Stimulated activated CD4-positive, alpha-beta T cell treated with anti-CD3 and anti-CD28 coated beads, TNF-alpha, amount 100 ng/mL, for 1 hour (primary cell): Measurements from ENCODE around the gene SUPT3H.

Experiments
- DNase-seq, 3 donors: peaks; one replicate each; pipeline ENCODE4 v3.0.0-alpha.2; 2020; ENCODE audit warnings: low read depth in 3 of 3, low spot score in 1 of 3

Gene SUPT3H

DNA sequence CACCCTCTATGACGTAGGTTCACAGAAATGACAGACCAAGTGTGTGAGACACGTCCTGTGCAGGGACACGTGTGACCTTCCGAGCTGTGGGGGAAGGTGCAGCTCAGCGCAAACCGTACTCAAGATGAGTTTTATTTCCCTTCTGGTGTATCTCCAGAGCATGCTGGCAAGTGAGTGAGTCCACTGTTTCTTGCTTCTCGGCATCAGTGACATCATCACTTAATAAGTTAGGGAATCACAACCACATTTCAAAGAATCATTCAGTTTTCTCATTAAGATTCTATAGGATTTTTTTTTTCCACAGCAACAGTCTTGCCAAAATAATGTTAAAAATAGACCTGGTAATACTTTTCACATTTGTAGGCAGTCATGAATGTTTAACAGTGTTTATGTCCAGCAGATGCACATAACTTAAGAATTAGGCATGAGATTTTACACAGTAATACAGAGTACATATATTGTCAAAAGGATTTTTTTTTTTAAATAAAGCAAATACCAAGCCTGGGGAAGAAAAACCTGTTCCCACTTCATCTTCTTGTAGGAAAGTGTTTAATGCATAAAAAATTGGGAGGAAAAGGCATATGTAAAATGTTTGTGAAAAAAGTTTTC, 572.4 kb downstream of the SUPT3H start:
- no peak for DNase-seq

- DNase-seq, result no peak
Observed at GRCh38 chr6:44804546-44805159, 573.1 kb downstream of the SUPT3H start.

DNA sequence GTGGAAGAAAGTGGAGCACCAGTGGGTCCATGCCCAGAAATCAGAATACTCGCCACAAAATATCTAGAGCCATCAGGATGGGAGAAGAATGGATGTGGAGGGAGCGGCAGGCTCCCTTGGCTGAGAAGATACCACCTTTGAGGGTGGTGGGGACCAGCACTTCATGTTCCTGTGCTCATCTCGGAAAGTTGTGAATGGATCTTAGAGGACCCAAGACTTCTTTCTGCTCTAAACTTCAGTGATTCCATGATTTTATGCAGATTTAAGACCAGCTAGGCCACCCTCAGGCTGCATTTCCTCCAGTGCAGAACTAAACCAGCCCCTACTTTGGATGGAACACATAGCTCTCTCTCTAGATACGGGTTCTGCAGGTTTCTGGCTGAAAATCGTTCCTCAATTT, 573.7 kb downstream of the SUPT3H start:
- no peak for DNase-seq

DNA sequence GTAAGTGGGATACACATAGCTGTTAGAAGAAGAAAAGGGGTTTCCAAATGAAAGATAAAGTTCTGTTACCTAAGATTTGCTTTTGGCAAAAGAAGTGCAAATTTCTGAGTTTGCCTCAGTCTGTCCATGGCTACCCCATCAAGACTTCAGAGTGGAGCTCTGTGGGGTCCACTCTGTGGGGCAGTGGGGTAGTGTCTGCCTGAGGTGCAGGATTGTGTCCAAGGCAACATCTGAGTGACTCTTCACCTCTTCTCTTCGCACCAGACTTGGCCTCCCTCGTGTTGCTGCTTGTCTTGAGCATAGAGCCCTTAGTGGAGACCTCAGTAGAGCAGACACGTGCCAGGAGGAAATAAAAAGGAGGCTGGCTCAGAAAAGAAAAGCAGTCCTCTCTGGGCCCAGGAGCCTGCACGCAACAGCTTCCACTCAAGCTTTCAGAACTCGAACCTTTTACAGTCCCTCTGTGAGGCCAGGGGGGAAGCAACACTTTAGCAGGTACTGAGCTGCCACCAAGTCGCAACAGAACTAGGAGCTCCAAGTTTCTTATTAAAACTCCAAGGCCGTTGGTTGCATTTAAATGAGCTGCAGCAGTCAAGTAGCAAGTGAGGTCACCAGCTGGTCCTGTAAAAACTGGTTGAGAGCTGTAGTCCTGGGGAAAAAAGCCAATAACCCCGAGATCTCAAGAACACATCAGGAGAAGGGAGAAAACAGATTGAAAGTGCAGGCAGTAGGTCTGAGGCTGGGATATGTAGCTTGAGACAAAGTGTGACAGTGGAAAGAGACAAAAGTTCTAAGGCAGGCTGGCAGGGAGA, 576.7 kb downstream of the SUPT3H start:
- DNase-seq, result no peak

- no peak for DNase-seq
Observed at GRCh38 chr6:44800171-44800783, 577.5 kb downstream of the SUPT3H start.

GRCh38 chr6:44797746-44798145, 580.0 kb downstream of the SUPT3H start:
- DNase-seq, result no peak

GRCh38 chr6:44795326-44795725, 582.4 kb downstream of the SUPT3H start:
- no peak for DNase-seq

GRCh38 chr6:44789806-44790205, 587.9 kb downstream of the SUPT3H start:
- no peak for DNase-seq

GRCh38 chr6:44789061-44789460, 588.7 kb downstream of the SUPT3H start:
- DNase-seq, result no peak

- no peak for DNase-seq
Observed at GRCh38 chr6:44788387-44788981, 589.2 kb downstream of the SUPT3H start.

DNA sequence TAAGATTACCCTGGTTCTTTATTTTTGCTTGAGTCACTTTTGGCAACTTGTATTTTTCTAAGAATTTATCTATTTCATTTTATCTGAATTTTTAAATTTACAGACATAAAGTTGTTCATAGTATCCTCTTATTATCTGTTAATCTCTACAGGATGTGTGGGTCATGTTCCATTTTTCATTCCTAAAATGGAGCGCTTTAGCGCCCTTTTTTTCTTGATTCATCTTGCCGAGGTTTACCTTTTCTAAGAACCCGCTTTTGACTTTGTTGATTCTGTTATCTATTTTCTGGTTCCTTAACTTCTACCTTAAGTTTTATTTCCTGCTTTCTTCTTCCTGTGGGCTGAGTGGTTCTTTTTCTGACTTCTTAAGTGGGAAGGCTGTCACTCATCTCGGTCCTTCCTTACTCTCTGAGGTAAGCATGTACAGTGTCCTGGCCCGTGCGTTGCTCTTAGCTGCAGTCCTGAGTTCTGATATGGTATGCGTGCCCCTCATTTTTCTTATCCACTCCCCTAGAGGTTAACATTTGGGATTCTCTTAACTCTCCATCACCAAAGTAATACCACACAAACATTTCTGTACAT, 590.4 kb downstream of the SUPT3H start:
- no peak for DNase-seq

GRCh38 chr6:44785130-44785529, 592.6 kb downstream of the SUPT3H start:
- DNase-seq, result no peak

GRCh38 chr6:44784195-44784594, 593.5 kb downstream of the SUPT3H start:
- DNase-seq, result no peak

GRCh38 chr6:44782892-44783291, 594.8 kb downstream of the SUPT3H start:
- no peak for DNase-seq

DNA sequence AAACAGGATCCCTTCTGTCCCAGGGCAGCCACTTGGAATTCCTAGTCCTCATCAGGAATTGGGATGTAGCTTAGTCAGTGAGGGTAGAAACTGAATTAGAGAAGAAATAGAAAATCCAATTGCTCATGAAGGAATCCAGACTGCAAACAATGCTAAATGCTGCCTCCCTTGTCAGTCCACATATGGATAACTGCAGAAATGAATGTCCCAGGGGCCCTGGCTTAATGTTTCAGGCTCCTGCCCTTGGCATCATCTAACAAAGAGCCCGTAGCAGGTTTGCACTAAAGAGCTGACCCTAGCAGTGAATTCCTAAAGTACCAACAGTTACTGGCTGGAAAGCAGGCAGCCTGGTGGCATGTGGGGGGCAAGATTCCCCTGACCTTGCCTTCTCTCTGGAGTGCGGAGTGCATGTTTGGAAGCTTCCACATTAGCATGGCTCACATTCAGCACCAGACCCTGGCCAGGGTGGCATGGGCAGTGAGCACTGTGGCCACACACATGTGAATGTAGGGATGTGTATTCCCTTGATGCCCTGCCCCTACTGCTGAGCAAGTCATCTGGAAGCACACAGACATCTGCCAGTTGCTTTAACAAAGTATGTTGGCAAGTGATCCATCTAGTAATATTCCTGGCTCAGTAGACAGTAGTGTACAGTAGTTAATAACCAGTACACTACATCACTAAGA, 595.7 kb downstream of the SUPT3H start:
- no peak for DNase-seq

- DNase-seq, result no peak
Observed at GRCh38 chr6:44780161-44780560, 597.6 kb downstream of the SUPT3H start.

DNA sequence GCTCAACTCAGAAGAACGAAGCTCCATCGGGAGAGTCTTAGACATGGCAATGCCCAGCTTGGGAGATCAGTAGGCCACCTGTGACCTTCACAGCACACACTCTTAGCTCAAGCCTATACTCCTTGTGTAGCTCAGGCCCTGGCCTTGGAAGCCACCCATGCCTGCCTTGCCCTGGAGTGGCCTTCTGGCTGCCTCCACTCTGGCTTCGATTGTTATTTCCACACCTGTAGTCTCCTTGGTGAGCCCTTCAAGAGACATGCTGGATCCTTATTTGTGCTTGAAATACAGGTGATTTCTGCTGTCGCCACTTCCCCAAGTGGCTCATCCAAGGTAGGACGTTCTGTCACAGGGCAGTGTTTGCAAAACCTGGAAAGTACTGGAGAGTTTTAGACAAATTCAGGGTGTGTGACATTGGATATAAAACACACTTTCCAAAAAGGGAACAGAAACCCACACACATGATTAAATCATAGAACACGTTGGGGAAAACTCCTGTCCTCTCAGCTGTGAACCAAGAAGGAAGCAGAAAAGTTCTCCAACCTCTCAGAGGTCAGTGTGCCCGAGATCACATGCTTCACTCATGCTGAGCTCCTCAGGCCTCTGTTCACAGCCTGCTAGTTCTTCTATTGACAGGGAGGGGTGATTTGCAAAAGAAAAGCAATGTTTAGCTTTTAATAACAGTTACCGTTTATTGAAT, 598.5 kb downstream of the SUPT3H start:
- no peak for DNase-seq
